GM12878 (cell line): ENCODE results near the gene EEF2K. TPM values are rescaled to one million over a fixed set of nuclear protein-coding genes. Genes with fewer than 3 reads are reported as not detected.

Experiments
- ATAC-seq: fragments of 200-7000 bp; cut with Tn5 transposase; 3 replicates; pipeline ENCODE4 v1.9.1; 2020; ENCODE audit warnings: mild to moderate bottlenecking, moderate library complexity
- BruUV-seq: library from RNA; stranded (reverse); fragments of 400-500 nt; replicated peaks from 2 replicates; lab custom pipeline; 2021; lab: Mats Ljungman, UMichigan
- CTCF ChIA-PET: fragments of 300-600 bp; sonication (Branson Sonifier 250); formaldehyde crosslinking; extraction: SDS; loops from one replicate; lab custom pipeline; 2021; ENCODE audit warnings: inconsistent platforms; lab: Yijun Ruan, JAX
- POLR2A ChIA-PET: fragments of 350-600 bp; formaldehyde crosslinking; extraction: SDS; loops from one replicate; lab custom pipeline; 2021; ENCODE audit warnings: inconsistent platforms; lab: Charles Lee
- RAD21 ChIA-PET: fragments of 300-600 bp; sonication (Branson Sonifier 250); formaldehyde crosslinking; loops from one replicate; lab custom pipeline; 2023; ENCODE audit warnings: antibody characterized with exemption; ENCODE audit not compliant: unreplicated experiment; lab: Charles Lee
- SMC1A ChIA-PET: fragments of 300-600 bp; sonication (Branson Sonifier 250); formaldehyde crosslinking; loops from one replicate; lab custom pipeline; 2023; ENCODE audit not compliant: unreplicated experiment, uncharacterized antibody; lab: Charles Lee
- DNase-seq: peaks from one replicate; pipeline ENCODE4 v3.0.0-alpha.2; 2011; ENCODE audit warnings: low read depth, low spot score
- FAIRE-seq: peaks from 3 replicates; lab custom pipeline; 2011; peaks lifted over from hg19 to GRCh38; lab: Jason Lieb, UNC
- H2AFZ ChIP-seq: 2 replicates; pipeline ENCODE4 v1.6.0; 2011; ENCODE audit warnings: low read depth, low read length, control low read depth; ENCODE audit not compliant: control insufficient read depth
- H3K27ac ChIP-seq: 2 replicates; pipeline ENCODE4 v1.5.1; 2011; ENCODE audit warnings: control low read depth; ENCODE audit not compliant: control insufficient read depth, insufficient read depth
- H3K27me3 ChIP-seq, 2 experiments: replicated peaks in 1 of 2; 2 replicates each; pipeline versions ENCODE4 v1.6.0 to v1.6.1; 2011; ENCODE audit warnings: low read length in 1 of 2; ENCODE audit not compliant: control insufficient read depth in 2 of 2, insufficient read depth in 2 of 2
- H3K36me3 ChIP-seq, 2 experiments: 2 replicates each; pipeline ENCODE4 v1.5.1; 2011; ENCODE audit warnings: low read length in 1 of 2; ENCODE audit not compliant: control insufficient read depth in 2 of 2, insufficient read depth in 2 of 2
- H3K4me1 ChIP-seq: 2 replicates; pipeline ENCODE4 v1.6.1; 2011; ENCODE audit warnings: mild to moderate bottlenecking, low read length, moderate library complexity, mixed read lengths; ENCODE audit not compliant: control insufficient read depth, insufficient read depth
- H3K4me2 ChIP-seq: 2 replicates; pipeline ENCODE4 v1.6.0; 2011; ENCODE audit warnings: control low read depth; ENCODE audit not compliant: control insufficient read depth, insufficient read depth
- H3K4me3 ChIP-seq: fragments of 200-600 bp; sonication (generic); 2 replicates; pipeline ENCODE4 v1.5.1; 2016
- H3K79me2 ChIP-seq: 2 replicates; pipeline ENCODE4 v1.6.0; 2011; ENCODE audit warnings: low read length; ENCODE audit not compliant: control insufficient read depth, insufficient read depth
- H3K9ac ChIP-seq: 2 replicates; pipeline ENCODE4 v1.8.0; 2011; ENCODE audit warnings: low read length, control low read depth, mixed read lengths; ENCODE audit not compliant: control insufficient read depth, insufficient read depth
- H3K9me3 ChIP-seq: replicated peaks from 3 replicates; pipeline ENCODE4 v1.5.1; 2011; ENCODE audit warnings: mild to moderate bottlenecking, low read length; ENCODE audit not compliant: control insufficient read depth, insufficient read depth
- H4K20me1 ChIP-seq: 2 replicates; pipeline ENCODE4 v1.6.0; 2011; ENCODE audit not compliant: control insufficient read depth, insufficient read depth
- BCL11A ChIP-seq: IDR thresholded peaks from 2 replicates; pipeline ENCODE4 v1.6.1; 2011; ENCODE audit warnings: low read depth, low read length
- BCLAF1 ChIP-seq: fragments of 450-650 bp; IDR thresholded peaks from 2 replicates; pipeline ENCODE4 v1.6.1; 2017; ENCODE audit warnings: antibody characterized with exemption, mild to moderate bottlenecking, moderate library complexity
- CEBPB ChIP-seq, 2 experiments: fragments of 150-350 bp in 1 of 2; IDR thresholded peaks; 2 replicates each; pipeline ENCODE4 v1.6.1; 2012 to 2014; ENCODE audit warnings: low read depth in 2 of 2, low read length in 2 of 2, borderline replicate concordance in 1 of 2, inconsistent platforms in 1 of 2
- CEBPZ ChIP-seq: fragments of 150-350 bp; IDR thresholded peaks from 2 replicates; pipeline ENCODE4 v1.6.1; 2016; ENCODE audit warnings: low read depth, low read length
- CTCF ChIP-seq, 3 experiments: IDR thresholded peaks in 2 of 3; conservative IDR thresholded peaks in 1 of 3; 2 replicates each; pipeline ENCODE4 v1.5.1; 2011; ENCODE audit warnings: low read depth in 3 of 3, low read length in 3 of 3, mild to moderate bottlenecking in 3 of 3, control low read depth in 2 of 3, moderate library complexity in 2 of 3, inconsistent platforms in 1 of 3, mixed read lengths in 1 of 3; ENCODE audit not compliant: control insufficient read depth in 2 of 3, insufficient read depth in 1 of 3; ENCODE audit errors: extremely low read depth in 1 of 3
- EP300 ChIP-seq, 2 experiments: fragments of 150-350 bp in 1 of 2; IDR thresholded peaks; 2 replicates each; pipeline ENCODE4 v1.6.1; 2011 to 2012; ENCODE audit warnings: low read depth in 2 of 2, low read length in 2 of 2, borderline replicate concordance in 1 of 2, improper control_type of control experiment in 1 of 2, inconsistent platforms in 1 of 2; ENCODE audit not compliant: control insufficient read depth in 1 of 2
- ESRRA ChIP-seq: IDR thresholded peaks from 2 replicates; pipeline ENCODE4 v1.6.1; 2012; ENCODE audit warnings: mild to moderate bottlenecking, low read length, improper control_type of control experiment
- IKZF2 ChIP-seq, 2 experiments: fragments of 450-650 bp; IDR thresholded peaks; 2 replicates each; pipeline ENCODE4 v1.6.1; 2017; ENCODE audit warnings: mild to moderate bottlenecking in 2 of 2, moderate library complexity in 2 of 2
- MXI1 ChIP-seq: fragments of 150-350 bp; IDR thresholded peaks from 2 replicates; pipeline ENCODE4 v1.6.1; 2011; ENCODE audit warnings: low read depth, mild to moderate bottlenecking, inconsistent platforms, low read length, improper control_type of control experiment
- NR2C1 ChIP-seq: fragments of 450-650 bp; IDR thresholded peaks from 2 replicates; pipeline ENCODE4 v1.6.1; 2017; ENCODE audit warnings: antibody characterized with exemption, mild to moderate bottlenecking, moderate library complexity
- POLR2A ChIP-seq: IDR thresholded peaks from 2 replicates; pipeline ENCODE4 v1.6.1; 2011; ENCODE audit warnings: low read depth, mild to moderate bottlenecking, low read length
- SIX5 ChIP-seq: IDR thresholded peaks from 2 replicates; pipeline ENCODE4 v1.6.1; 2011; ENCODE audit warnings: mild to moderate bottlenecking, low read depth, low read length, moderate library complexity; ENCODE audit not compliant: severe bottlenecking
- TCF3 ChIP-seq: IDR thresholded peaks from 2 replicates; pipeline ENCODE4 v1.6.1; 2012; ENCODE audit warnings: low read depth, mild to moderate bottlenecking, low read length, borderline replicate concordance; ENCODE audit not compliant: insufficient read depth
- ZNF24 ChIP-seq: fragments of 450-650 bp; IDR thresholded peaks from 2 replicates; pipeline ENCODE4 v1.6.1; 2017; ENCODE audit warnings: antibody characterized with exemption, mild to moderate bottlenecking
- ZNF274 ChIP-seq: IDR thresholded peaks from one replicate; pipeline ENCODE4 v1.8.0; 2011; ENCODE audit not compliant: insufficient read length, insufficient read depth
- WGBS: methylation state at CpG from one replicate; pipeline ENCODE4 v1.1.6; 2016; ENCODE audit warnings: low lambda C conversion rate; ENCODE audit not compliant: insufficient replicate concordance, insufficient coverage; ENCODE audit errors: missing lambda C conversion rate; 5-methylcytosine and 5-hydroxymethylcytosine counted together
- in situ Hi-C: fragments of 300-500 bp; cut with MboI; formaldehyde crosslinking; loops from 9 replicates; pipeline ENCODE4 v1.14.3; 2018; ENCODE audit warnings: mixed read lengths
- intact Hi-C: fragments of 100-400 bp; cut with micrococcal nuclease; formaldehyde crosslinking; loops from one replicate; pipeline ENCODE4 v1.14.2; 2022; ENCODE audit not compliant: unreplicated experiment
- polyA plus RNA-seq, 11 experiments: library from polyadenylated mRNA; depleted of rRNA in 4 of 11; unstranded in 6 of 11; stranded (reverse) in 5 of 11; fragments of >200 nt; fragmentation: Nextera tagmentation in 4 of 11; fragmentation: Illumina TruSeq in 1 of 11; extraction: Ambion mirVana in 4 of 11; extraction: Trizol in 1 of 11; gene quantifications; 1 replicate in 1 of 11; 2 replicates in 10 of 11; pipeline versions ENCODE4 v1.2.1 to v1.2.3, GENCODE V29; 2011 to 2016; ENCODE audit warnings: inconsistent platforms in 2 of 11, missing spikeins in 2 of 11, low read depth in 1 of 11
- total RNA-seq, 4 experiments: library from RNA; depleted of rRNA in 3 of 4; stranded (reverse); fragments of >200 nt in 3 of 4; fragmentation: Illumina TruSeq in 1 of 4; extraction: Trizol in 1 of 4; gene quantifications; 2 replicates each; pipeline versions ENCODE4 v1.2.1 to v1.2.3, GENCODE V29; 2013 to 2021

EEF2K gene
- total and polyA plus RNA-seq, 10 of the 15 experiments (the other 5 are each of a cell fraction or from before 2014, with no cell fraction given) = 2.0 to 29.6 (median 12.2) TPM

GRCh38 chr16:22216191-22216831 is 10.2 kb downstream of the EEF2K start:
- RAD21 ChIA-PET = interaction anchor here (0.5 to 2.1 kb wide), 2 partner anchors 9 to 20 kb away, joined by 3 to 11 read pairs; partner anchors contain the start of gene EEF2K
- BruUV-seq = no TSS peak
- in situ Hi-C loops = no loop called here
- Histone ChIP-seq H4K20me1 (no peaks in the 10 kb centered on the region), H3K79me2 (peaks cover 40% of the 10 kb centered on the region), H3K36me3 (peaks cover 11 to 12% of the 10 kb centered on the region in 2 experiments), H3K27ac (no peak overlapping the region), H3K4me2 (no peak overlapping the region), H3K9ac (no peak overlapping the region), H3K4me3 (no peak overlapping the region), H2AFZ (no peak overlapping the region), H3K9me3 (no peaks in the 10 kb centered on the region; the same call in 2 of the 3 replicates), H3K4me1 (peaks cover 12% of the 10 kb centered on the region), H3K27me3 (no peaks in the 10 kb centered on the region)
- ATAC-seq = no peak
- intact Hi-C loops = no loop called here
- SMC1A ChIA-PET = interaction anchor here (1.0 to 8.2 kb wide), 4 partner anchors 9 to 24 kb away, joined by 3 to 83 read pairs (median 10); partner anchors contain the start of gene EEF2K
- POLR2A ChIA-PET = interaction anchor here (4.0 kb wide), 1 partner anchor 8 kb away, joined by 21 read pairs; no protein-coding TSS in a partner anchor
- no peak for DNase-seq
- no peak for FAIRE-seq
- CTCF ChIA-PET = interaction anchor here (0.7 to 4.6 kb wide), 6 partner anchors 8 to 84 kb away, joined by 3 to 38 read pairs (median 4); partner anchors contain the start of gene EEF2K
- WGBS = 79% methylated on average over 9 of the region's 9 CpGs
- no peak for TF ChIP-seq CTCF (IDR thresholded peaks at IDR 0.05 in 2 of 3, conservative IDR thresholded peaks at IDR 0.05 in 1 of 3; ENCODE audit: control insufficient read depth in 2 of 3, extremely low read depth in 1 of 3, insufficient read depth in 1 of 3, low read depth in 3 of 3, low read length in 3 of 3)
- TF ChIP-seq CEBPZ = no peak
- TF ChIP-seq POLR2A = no peak
- no peak for TF ChIP-seq ZNF274
- TF ChIP-seq ESRRA = no peak
- TF ChIP-seq MXI1 = no peak
- TF ChIP-seq TCF3 = no peak
- TF ChIP-seq ZNF24 = no peak
- TF ChIP-seq SIX5 = no peak
- no peak for TF ChIP-seq EP300 (IDR thresholded peaks at IDR 0.05; ENCODE audit: borderline replicate concordance in 1 of 2, control insufficient read depth in 1 of 2, low read depth in 2 of 2, low read length in 2 of 2)
- no peak for TF ChIP-seq BCLAF1
- TF ChIP-seq NR2C1 = no peak
- no peak for TF ChIP-seq IKZF2 (IDR thresholded peaks at IDR 0.05)
- no peak for TF ChIP-seq CEBPB (IDR thresholded peaks at IDR 0.05; ENCODE audit: borderline replicate concordance in 1 of 2, low read depth in 2 of 2, low read length in 2 of 2)
- TF ChIP-seq BCL11A = no peak
